DMS114 treated with DMSO at 0.1 percent for 48 hours (cell line): Measurements from ENCODE around the gene CYSLTR2.
"Not testable (repeated sequence)": the region's sequence is repeated elsewhere in the genome, so short reads cannot be mapped to it uniquely, and the experiment has no call there.

Experiments used
- DNase-seq: peaks from one replicate; lab custom pipeline; 2025; ENCODE audit not compliant: unreplicated experiment; lab: John Stamatoyannopoulos, UW

Gene CYSLTR2

GRCh38 chr13:48687249-48687648 is 33.5 kb downstream of the CYSLTR2 start:
- DNase-seq: no peak

- no peak for DNase-seq
Observed at GRCh38 chr13:48693998-48694397, 40.3 kb downstream of the CYSLTR2 start.

DNA sequence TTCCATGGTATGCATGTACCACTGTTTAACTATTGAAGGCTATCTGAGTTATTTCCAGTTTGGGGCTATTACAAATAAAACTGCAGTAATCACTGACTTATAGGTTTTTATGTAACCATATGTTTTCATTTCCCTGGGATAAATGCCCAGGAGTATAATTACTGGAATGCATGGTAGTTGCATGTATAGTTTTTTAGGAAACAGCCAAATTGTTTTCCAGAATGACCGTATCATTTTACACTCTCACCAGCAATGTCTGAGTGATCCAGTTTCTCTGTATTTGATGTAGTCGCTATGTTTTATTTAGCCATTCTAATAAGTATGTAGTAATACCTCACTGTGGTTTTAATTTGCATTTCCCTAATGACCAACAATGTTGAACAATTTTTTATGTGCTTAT is 42.0 kb downstream of the CYSLTR2 start:
- DNase-seq: no peak

DNA sequence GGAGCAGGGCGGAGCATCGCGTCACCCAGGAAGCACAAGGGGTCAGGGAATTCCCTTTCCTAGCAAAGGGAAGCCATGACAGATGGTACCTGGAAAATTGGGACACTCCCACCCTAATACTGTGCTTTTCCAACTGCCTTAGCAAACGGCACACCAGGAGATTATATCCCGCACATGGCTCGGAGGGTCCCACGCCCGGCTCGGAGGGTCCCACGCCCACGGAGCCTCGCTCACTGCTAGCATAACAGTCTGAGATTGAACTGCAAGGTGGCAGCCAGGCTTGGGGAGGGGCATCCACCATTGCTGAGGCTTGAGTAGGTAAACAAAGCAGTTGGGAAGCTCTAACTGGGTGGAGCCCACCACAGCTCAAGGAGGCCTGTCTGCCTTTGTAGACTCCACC is 42.9 kb downstream of the CYSLTR2 start:
- not testable (repeated sequence) for DNase-seq

- DNase-seq: no peak
Observed at GRCh38 chr13:48707405-48707804, 53.7 kb downstream of the CYSLTR2 start.

DNA sequence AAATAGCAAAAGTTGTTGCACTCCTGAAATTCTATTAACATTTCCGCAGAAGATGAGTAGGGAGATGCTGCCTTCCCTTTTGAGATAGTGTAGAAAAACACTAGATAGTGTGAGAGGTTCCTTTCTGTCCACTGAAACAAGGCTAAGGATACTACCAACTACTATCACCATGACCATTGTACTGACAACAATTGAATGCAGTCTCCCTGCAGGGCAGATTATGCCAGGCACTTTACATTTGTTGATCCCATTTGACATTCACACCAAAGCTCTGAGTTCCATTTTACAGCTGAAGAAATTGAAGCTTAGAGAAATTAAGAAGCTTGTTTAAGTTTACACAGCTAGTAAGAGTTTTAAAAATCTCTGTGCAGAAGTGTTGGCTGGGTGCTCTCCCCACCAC is 55.0 kb downstream of the CYSLTR2 start:
- no peak for DNase-seq

DNA sequence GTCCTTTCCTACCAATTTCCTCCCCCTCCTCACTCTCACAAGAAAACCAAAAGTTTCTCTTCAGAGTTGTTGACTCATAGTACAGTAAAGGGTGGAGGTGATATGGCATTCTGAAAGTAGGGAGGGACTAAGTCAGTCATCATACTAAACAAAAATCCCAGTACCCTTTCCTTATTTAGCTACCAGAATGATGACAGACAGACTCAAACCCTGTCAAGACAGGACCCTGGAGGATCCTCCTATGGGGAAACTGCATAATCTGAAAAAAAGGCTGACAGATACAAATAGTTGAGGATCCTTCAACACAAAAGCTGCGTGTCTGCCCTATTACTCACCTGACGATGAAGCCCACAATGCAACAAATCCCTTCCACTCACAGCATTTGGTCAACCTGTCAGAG is 55.5 kb downstream of the CYSLTR2 start:
- no peak for DNase-seq

- DNase-seq: no peak
Observed at GRCh38 chr13:48710160-48710559, 56.4 kb downstream of the CYSLTR2 start.

DNA sequence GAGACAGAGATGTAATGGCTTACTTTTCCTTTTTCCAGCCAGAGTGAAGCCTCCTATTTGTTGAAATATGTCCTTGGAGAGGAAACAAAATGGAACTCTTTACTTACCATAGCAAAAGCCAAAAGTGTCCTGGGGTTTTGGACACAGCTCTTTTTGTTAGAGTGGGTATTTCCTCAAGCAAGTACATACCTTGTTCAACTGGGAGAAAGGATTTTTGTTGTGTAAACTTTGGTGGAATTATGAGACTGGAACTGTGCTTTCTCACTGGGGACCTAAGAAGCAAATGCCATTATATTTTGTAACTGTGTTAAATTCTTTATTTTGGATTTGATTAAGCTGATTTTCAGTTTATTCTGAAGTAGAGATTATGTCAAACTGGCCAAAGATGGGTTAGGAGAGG is 58.4 kb downstream of the CYSLTR2 start:
- no peak for DNase-seq

DNA sequence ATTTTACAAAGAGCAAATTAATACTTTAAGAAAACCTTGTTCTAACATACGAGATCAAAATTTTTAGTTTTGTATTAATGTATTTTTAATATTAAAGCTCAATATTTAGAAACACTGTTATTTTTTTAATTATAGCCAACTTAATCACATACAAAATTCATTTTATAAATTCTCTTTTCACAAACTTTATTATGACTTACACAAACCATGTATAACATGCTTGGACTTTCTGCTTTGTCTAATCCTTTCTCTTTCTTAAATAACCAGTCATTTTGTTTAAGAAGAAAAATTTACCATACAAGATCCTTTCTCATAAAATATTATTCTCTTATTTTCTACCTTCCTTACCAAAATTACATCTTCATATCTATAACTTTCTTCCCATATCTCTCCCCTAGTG is 62.2 kb downstream of the CYSLTR2 start:
- DNase-seq: peak; percentile 0

DNA sequence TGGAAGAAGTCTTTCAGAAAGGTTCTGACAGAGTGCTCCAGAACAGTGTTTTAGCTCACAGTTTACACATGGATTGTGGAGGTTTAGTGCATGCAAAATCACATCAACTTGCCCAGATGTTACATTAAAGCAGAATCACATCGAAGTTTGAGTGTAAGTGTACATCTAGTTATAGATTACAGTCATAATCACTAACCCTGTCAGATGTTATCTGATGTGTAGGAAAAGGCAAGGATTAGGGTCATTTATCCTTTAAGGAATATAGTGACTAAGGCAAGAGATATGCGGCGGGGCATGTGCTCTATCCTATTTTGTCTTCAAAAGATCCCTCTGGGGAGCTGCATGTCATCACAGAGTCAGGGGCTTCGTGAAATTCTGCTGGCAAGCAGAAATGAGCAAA is 66.9 kb downstream of the CYSLTR2 start:
- no peak for DNase-seq

DNA sequence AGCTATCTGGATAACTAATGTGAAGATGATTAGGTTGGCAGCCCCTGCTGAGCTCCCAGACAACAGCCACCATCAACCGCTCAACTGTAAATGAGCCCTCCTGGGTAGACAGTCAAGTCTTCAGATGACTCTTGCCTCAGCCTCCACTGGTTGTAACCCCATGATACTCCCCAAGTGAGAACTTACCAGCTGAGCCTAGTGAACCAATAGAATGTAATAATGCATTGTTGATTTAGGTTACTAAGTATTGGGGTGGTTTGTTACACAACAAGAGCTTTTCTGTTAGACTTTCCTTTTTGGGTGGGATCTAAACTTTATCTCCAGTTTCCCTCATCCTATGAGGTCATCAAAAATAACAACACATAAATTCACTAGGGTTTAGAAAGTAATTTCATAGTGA is 69.4 kb downstream of the CYSLTR2 start:
- no peak for DNase-seq

DNA sequence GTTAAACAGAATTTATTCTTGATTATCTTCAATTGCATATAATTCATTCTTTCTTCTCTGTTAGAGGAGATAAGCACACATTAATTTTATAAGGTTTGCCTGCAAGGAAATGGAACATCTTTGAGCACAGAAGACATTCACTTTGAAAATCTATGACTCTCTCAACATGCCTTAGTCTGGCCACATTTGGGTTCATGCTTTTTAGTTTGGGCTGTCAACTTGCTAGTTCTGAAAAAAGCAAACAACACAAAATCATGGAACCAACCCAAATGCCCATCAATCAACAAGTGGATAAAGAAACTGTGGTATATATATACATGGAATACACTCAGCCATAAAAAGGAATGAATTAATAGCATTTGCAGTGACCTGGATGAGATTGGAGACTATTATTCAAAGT is 71.5 kb downstream of the CYSLTR2 start:
- DNase-seq: no peak

GRCh38 chr13:48726711-48727110 is 73.0 kb downstream of the CYSLTR2 start:
- DNase-seq: no peak

DNA sequence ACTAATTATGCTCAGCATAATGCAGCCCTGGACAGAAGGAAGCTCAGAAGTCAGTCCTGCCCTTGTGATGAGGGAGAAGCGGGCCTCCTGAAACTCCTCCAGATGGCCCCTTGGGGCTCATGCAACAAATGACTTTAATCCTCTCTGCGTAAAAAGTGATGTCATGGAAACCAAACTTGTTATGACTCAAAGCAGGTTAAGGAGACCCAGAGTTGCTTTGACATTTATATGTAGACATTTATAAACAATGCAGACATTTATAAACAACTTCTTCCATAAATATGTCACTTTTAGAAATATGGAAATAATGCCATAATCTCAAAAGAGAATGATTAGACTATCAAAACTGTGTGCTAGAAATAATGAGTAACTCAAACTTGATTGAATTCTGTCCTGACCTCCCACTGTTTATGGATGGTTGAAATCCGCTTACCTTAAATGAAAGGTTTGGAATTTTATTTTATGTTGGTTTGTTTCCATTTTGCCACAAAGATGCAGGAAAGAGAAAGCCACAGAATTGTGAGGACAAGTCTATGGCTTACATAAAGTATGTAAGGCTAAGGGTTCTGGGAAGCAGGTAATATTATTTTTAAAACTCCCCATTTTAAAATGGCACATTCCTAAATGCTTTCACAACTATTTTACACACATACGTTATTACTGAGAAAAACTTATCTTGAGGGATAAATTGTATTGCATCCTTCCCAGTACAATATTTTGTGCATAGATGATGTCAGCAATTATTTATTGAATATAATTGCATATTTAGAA is 73.7 kb downstream of the CYSLTR2 start:
- no peak for DNase-seq

DNA sequence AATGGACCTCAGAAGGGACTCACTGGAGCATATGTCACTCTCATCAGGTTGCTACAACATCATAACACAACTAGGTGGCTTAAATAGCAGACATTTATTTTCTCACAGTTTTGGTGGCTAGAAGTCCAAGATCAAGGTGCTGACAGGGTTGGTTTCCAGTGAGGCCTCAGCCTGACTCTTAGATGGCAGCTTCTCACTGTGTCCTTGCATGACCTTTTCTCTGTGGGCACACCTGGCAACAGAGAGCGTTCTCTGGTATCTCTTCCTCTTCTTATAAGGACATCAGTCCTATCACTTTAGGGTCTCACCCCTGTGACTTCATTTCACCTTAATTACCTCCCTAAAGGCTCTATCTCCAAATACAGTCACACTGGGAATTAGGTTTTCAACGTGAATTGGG is 74.5 kb downstream of the CYSLTR2 start:
- no peak for DNase-seq

GRCh38 chr13:48728876-48729275 is 75.1 kb downstream of the CYSLTR2 start:
- DNase-seq: no peak

- no peak for DNase-seq
Observed at GRCh38 chr13:48729856-48730255, 76.1 kb downstream of the CYSLTR2 start.

DNA sequence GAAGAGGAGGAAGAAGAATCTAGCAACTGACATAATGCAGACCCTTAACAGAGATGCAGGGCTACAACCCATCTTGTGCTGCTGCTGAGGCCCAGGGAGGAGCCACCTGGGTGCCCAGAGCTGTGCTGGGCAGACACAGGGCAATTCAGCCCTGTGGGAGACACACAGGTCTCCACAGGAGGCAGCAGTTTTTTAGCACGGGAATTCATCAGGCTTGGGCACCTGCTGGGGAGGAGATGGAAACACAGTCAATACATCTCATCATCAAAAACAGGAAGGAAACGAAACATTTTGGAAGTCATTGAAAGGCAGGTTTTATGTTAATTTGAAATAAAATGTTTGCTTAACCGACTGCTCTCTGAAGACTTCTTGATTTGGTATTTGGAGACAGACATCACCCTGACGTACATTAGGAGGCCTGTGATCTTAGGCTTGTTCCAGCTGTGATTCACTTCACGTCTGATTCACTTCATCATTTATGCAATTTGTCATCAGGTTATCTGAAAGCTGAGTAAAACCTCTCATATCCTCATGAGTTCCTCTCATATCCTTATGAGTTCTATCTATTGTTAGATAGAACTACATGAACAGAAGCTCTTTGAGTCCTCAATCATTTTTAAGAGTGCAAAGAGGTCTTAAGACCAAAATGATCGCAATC is 77.4 kb downstream of the CYSLTR2 start:
- DNase-seq: no peak

DNA sequence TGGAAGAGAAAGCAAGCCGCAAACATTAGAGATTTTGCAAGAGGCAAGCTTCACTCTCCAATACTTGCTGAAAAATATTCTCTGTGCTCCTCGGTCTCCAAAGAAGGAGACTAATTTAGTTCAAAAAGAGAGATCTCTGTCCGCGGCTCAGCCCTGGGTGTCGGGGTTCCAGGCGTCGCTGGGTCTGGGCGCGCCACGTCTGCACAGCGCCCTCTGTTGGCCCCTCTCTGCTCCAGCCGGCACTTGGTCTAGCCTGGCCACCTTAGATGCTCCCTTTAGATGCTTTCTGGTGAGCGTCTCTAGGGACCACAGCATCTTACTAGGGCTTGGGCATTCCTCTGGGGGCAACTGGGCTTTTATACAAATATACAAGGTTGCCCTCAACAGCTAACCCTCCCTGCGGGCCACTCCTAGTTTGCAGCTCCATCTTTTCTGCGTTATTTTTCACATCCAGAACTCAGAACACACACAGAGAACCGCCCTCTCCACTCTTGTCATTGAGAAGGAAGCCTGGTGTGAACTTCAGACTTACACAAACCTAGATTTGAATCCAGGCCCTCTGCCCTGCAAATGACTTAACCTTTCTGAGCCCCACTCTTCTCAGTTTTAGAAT is 78.3 kb downstream of the CYSLTR2 start:
- no peak for DNase-seq

- DNase-seq: no peak
Observed at GRCh38 chr13:48733739-48734335, 80.1 kb downstream of the CYSLTR2 start.

GRCh38 chr13:48735571-48735970 is 81.8 kb downstream of the CYSLTR2 start:
- no peak for DNase-seq
